NCI-H2196 (cell line): ENCODE results near the gene PDE4DIP.
"Not testable (repeated sequence)": the region's sequence is repeated elsewhere in the genome, so short reads cannot be mapped to it uniquely, and the experiment has no call there.

Experiments
- DNase-seq: peaks from one replicate; lab custom pipeline; 2025; ENCODE audit not compliant: unreplicated experiment; lab: John Stamatoyannopoulos, UW

The PDE4DIP gene

DNA sequence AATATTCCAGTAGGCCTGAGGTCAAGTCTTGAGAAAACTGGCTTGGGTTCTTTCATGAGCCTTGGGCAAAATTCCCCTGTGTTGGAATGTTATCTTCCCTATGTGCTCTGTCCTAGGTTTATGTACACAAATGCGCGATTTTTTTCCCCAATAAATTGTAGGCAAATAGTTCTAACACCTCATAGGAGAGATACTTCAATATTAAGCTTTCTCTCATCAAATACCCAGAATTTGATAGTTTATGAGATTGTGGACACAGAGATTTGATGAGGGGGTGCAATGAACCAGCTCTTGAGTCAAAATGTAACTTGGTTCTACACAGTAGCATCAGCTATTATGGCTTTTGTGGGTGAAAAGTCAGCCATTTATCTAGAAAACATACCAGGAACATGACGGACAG is 220.4 kb downstream of the PDE4DIP start:
- DNase-seq = not testable (repeated sequence)

DNA sequence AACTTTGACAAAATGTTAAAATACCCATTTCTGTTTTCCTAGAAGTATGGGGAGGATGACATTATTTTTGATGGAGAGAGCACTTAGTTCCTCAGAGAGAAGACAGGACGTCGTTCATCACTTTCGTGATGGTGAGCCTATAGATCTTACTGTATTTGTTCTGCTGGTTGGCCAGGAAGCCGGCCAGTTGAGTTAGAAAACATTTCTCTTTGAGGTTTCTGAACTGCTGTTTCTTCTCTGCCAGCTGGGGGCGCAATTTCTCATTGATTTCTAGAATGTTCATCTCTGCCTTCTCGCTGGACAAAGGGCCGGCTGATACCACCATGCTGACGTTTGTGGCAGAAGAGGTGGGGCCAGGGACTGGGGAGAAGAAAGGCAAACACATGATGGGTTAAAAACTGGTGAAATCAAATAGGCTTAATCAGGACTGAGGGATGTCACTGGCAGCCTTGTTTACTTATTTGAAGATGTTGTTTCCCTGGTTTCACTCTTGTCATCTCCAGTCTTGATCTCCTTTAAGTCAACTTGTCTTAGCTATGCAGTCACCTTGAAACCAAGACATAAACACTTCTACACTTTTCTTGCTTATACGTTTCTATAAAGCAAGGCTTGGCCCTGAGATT is 231.4 kb downstream of the PDE4DIP start:
- not testable (repeated sequence) for DNase-seq
